Endothelial cell (in vitro differentiated cells): ENCODE measurements around the gene RASSF10. TPM values are rescaled to one million over a fixed set of nuclear protein-coding genes. Genes with fewer than 3 reads are reported as not detected.

Experiments
- DNase-seq: peaks from one replicate; pipeline ENCODE4 v3.0.0; 2021; ENCODE audit warnings: low spot score
- H3K27ac Mint-ChIP-seq: one replicate; pipeline ENCODE4 v1.8.0; 2021; ENCODE audit warnings: mixed read lengths, inconsistent platforms; ENCODE audit not compliant: unreplicated experiment
- H3K27me3 Mint-ChIP-seq: one replicate; pipeline ENCODE4 v1.8.0; 2021; ENCODE audit warnings: mild to moderate bottlenecking, moderate library complexity, mixed read lengths, inconsistent platforms; ENCODE audit not compliant: unreplicated experiment
- H3K36me3 Mint-ChIP-seq: one replicate; pipeline ENCODE4 v1.8.0; 2021; ENCODE audit warnings: mild to moderate bottlenecking, low read depth, mixed read lengths, inconsistent platforms; ENCODE audit not compliant: unreplicated experiment
- H3K4me1 Mint-ChIP-seq: one replicate; pipeline ENCODE4 v1.8.0; 2021; ENCODE audit warnings: mild to moderate bottlenecking, mixed read lengths, inconsistent platforms; ENCODE audit not compliant: unreplicated experiment
- H3K4me3 Mint-ChIP-seq: one replicate; pipeline ENCODE4 v1.8.0; 2021; ENCODE audit warnings: mild to moderate bottlenecking, mixed read lengths, inconsistent platforms; ENCODE audit not compliant: unreplicated experiment
- H3K9me3 Mint-ChIP-seq: one replicate; pipeline ENCODE4 v1.8.0; 2021; ENCODE audit warnings: mixed read lengths, inconsistent platforms; ENCODE audit not compliant: unreplicated experiment
- CTCF ChIP-seq: fragments of 200-600 bp; sonication (generic); IDR thresholded peaks from one replicate; pipeline ENCODE4 v1.5.0; 2021; ENCODE audit warnings: antibody characterized with exemption; ENCODE audit not compliant: unreplicated experiment
- total RNA-seq: library from RNA; stranded (reverse); fragmentation: NEBNext Ultra II Directional; extraction: Animal tissue kit (Norgen Biotek cat#: 25700); gene quantifications from one replicate; pipeline ENCODE4 v1.2.1, GENCODE V29; 2021; ENCODE audit not compliant: unreplicated experiment

Gene RASSF10
- total RNA-seq, 1 donor from 2014 or later = 17.5 TPM

GRCh38 chr11:13029872-13030271 lies 20.8 kb downstream of the RASSF10 start:
- Mint-ChIP-seq H3K27me3 (peaks cover under 1% of the 10 kb centered on the region), H3K4me3 (no peak overlapping the region), H3K9me3 (no peaks in the 10 kb centered on the region), H3K36me3 (no peaks in the 10 kb centered on the region), H3K27ac (no peak overlapping the region), H3K4me1 (peaks cover 9% of the 10 kb centered on the region)
- no peak for TF ChIP-seq CTCF
- no peak for DNase-seq

DNA sequence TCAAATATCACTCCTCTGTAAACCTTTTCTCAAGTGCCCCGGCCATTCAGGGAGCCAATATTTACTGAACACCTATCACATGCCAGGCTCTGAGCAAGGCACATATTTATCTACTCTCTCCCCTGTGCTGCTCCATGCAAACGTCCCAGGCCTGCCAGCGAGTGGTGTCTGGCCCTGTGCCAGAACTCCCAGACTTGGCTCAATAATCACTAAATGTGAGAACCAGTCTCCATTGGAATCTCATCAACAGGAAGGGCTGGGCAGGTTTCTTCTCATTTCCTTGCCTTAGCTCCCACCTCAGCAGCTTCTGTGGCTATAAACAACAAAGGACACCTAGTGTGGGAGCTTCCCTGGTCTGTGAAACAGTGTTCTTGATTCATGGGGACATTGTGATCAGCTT lies 21.7 kb downstream of the RASSF10 start:
- H3K27ac Mint-ChIP-seq = no peak overlapping the region
- no peak overlapping the region for H3K4me3 Mint-ChIP-seq
- H3K9me3 Mint-ChIP-seq = no peaks in the 10 kb centered on the region
- TF ChIP-seq CTCF = no peak
- DNase-seq = no peak
- H3K4me1 Mint-ChIP-seq = peaks cover 9% of the 10 kb centered on the region
- no peaks in the 10 kb centered on the region for H3K36me3 Mint-ChIP-seq
- peaks cover 2% of the 10 kb centered on the region for H3K27me3 Mint-ChIP-seq

- H3K4me3 Mint-ChIP-seq = no peak overlapping the region
- peaks cover 2% of the 10 kb centered on the region for H3K27me3 Mint-ChIP-seq
- no peaks in the 10 kb centered on the region for H3K9me3 Mint-ChIP-seq
- TF ChIP-seq CTCF = no peak
- DNase-seq = no peak
- H3K27ac Mint-ChIP-seq = no peak overlapping the region
- no peaks in the 10 kb centered on the region for H3K36me3 Mint-ChIP-seq
- H3K4me1 Mint-ChIP-seq = peaks cover 9% of the 10 kb centered on the region
Measured at GRCh38 chr11:13031349-13031748, 22.2 kb downstream of the RASSF10 start.

DNA sequence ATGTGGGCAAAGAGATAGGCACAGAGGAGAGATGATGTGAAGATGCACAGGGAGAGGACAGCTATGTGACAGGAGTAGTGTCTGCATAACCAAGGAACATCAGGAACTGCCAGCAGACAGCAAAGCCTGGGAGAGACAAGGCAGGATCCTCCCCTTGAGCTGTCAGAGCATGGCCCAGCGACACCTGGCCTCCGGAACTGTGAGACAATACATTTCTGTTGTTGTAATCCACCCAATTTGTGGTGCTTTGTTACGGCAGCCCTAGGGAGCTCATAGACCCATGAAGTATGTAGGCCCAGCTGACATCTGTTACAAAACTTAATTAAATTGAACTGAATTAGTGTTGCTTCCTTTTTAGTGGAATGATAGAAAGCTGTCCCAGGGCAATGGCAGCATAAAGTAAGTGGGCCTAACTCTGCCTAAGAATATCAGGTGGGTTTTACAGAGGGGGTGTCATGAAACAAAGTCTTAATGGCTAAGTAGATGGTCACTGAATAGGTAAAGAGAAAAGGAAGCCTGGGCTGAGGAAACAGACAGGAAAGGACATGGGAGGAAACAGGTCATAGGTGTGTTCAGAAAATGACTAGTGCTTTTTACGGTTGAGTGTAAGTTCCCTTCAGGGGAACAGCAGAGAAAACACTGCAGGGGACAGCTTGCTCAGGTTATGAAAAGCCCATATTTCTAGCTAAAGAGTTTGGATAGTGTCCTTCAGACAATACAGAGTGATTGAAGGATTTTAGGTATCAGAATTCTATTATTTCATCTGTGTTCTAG lies 24.8 kb downstream of the RASSF10 start:
- Mint-ChIP-seq H3K36me3 (no peaks in the 10 kb centered on the region), H3K4me3 (no peak overlapping the region), H3K4me1 (peaks cover 9% of the 10 kb centered on the region), H3K27me3 (peaks cover 2% of the 10 kb centered on the region), H3K9me3 (no peaks in the 10 kb centered on the region), H3K27ac (no peak overlapping the region)
- no peak for DNase-seq
- TF ChIP-seq CTCF = no peak

GRCh38 chr11:13035711-13036110 lies 26.6 kb downstream of the RASSF10 start:
- peaks cover 9% of the 10 kb centered on the region for H3K4me1 Mint-ChIP-seq
- no peaks in the 10 kb centered on the region for H3K36me3 Mint-ChIP-seq
- TF ChIP-seq CTCF = no peak
- no peak overlapping the region for H3K27ac Mint-ChIP-seq
- H3K4me3 Mint-ChIP-seq = no peak overlapping the region
- no peaks in the 10 kb centered on the region for H3K9me3 Mint-ChIP-seq
- peaks cover 2% of the 10 kb centered on the region for H3K27me3 Mint-ChIP-seq
- no peak for DNase-seq
